Nephron (organoid): ENCODE results near the gene CWC27.

Experiments used
- H3K27ac Mint-ChIP-seq, 3 experiments: 2 replicates each; pipeline ENCODE4 v1.8.0; 2020; ENCODE audit warnings: mixed read lengths in 3 of 3, mild to moderate bottlenecking in 2 of 3, moderate library complexity in 1 of 3
- H3K27me3 Mint-ChIP-seq: 2 replicates; pipeline ENCODE4 v1.8.0; 2021; ENCODE audit warnings: low read depth, mild to moderate bottlenecking, moderate library complexity, mixed read lengths
- H3K36me3 Mint-ChIP-seq: 2 replicates; pipeline ENCODE4 v1.8.0; 2020; ENCODE audit warnings: low read depth, mixed read lengths
- H3K4me1 Mint-ChIP-seq: 2 replicates; pipeline ENCODE4 v1.8.0; 2020; ENCODE audit warnings: mixed read lengths
- H3K4me3 Mint-ChIP-seq, 3 experiments: 2 replicates each; pipeline ENCODE4 v1.8.0; 2020; ENCODE audit warnings: mild to moderate bottlenecking in 3 of 3, mixed read lengths in 3 of 3, moderate library complexity in 2 of 3
- H3K9me3 Mint-ChIP-seq: 2 replicates; pipeline ENCODE4 v1.8.0; 2020; ENCODE audit warnings: mixed read lengths
- CTCF ChIP-seq, 3 experiments: fragments of 200-600 bp; sonication (generic); IDR thresholded peaks; one replicate each; pipeline ENCODE4 v1.5.0; 2021; ENCODE audit warnings: antibody characterized with exemption in 3 of 3; ENCODE audit not compliant: unreplicated experiment in 3 of 3

The CWC27 gene

GRCh38 chr5:65050826-65051498, 282.2 kb downstream of the CWC27 start:
- Mint-ChIP-seq H3K27me3 (no peaks in the 10 kb centered on the region), H3K27ac (no peak overlapping the region), H3K4me3 (no peak overlapping the region), H3K4me1 (no peaks in the 10 kb centered on the region), H3K9me3 (no peaks in the 10 kb centered on the region), H3K36me3 (no peaks in the 10 kb centered on the region)
- no peak for TF ChIP-seq CTCF (IDR thresholded peaks at IDR 0.05; ENCODE audit: unreplicated experiment in 3 of 3)

- H3K4me3 Mint-ChIP-seq, result no peak overlapping the region
- no peaks in the 10 kb centered on the region for H3K27me3 Mint-ChIP-seq
- H3K36me3 Mint-ChIP-seq, result no peaks in the 10 kb centered on the region
- no peaks in the 10 kb centered on the region for H3K4me1 Mint-ChIP-seq
- peaks cover 7% of the 10 kb centered on the region for H3K9me3 Mint-ChIP-seq
- no peak overlapping the region for H3K27ac Mint-ChIP-seq
- TF ChIP-seq CTCF (IDR thresholded peaks at IDR 0.05; ENCODE audit: unreplicated experiment in 3 of 3), result no peak
Observed at GRCh38 chr5:65055938-65056337, 287.2 kb downstream of the CWC27 start.

GRCh38 chr5:65059681-65060598, 291.2 kb downstream of the CWC27 start:
- H3K4me3 Mint-ChIP-seq, result no peak overlapping the region
- no peak for TF ChIP-seq CTCF (IDR thresholded peaks at IDR 0.05; ENCODE audit: unreplicated experiment in 3 of 3)
- no peaks in the 10 kb centered on the region for H3K36me3 Mint-ChIP-seq
- H3K4me1 Mint-ChIP-seq, result no peaks in the 10 kb centered on the region
- H3K27ac Mint-ChIP-seq, result no peak overlapping the region
- peaks cover 7% of the 10 kb centered on the region for H3K9me3 Mint-ChIP-seq
- H3K27me3 Mint-ChIP-seq, result no peaks in the 10 kb centered on the region

- Mint-ChIP-seq H3K27ac (no peak overlapping the region), H3K27me3 (no peaks in the 10 kb centered on the region), H3K4me1 (peaks cover 6% of the 10 kb centered on the region), H3K4me3 (no peak overlapping the region), H3K36me3 (no peaks in the 10 kb centered on the region), H3K9me3 (peaks cover 5% of the 10 kb centered on the region)
- no peak for TF ChIP-seq CTCF (IDR thresholded peaks at IDR 0.05; ENCODE audit: unreplicated experiment in 3 of 3)
Observed at GRCh38 chr5:65061250-65061973, 292.7 kb downstream of the CWC27 start.

- no peak overlapping the region for H3K27ac Mint-ChIP-seq
- H3K4me1 Mint-ChIP-seq, result peaks cover 11% of the 10 kb centered on the region
- no peak for TF ChIP-seq CTCF (IDR thresholded peaks at IDR 0.05; ENCODE audit: unreplicated experiment in 3 of 3)
- peaks cover 2% of the 10 kb centered on the region for H3K9me3 Mint-ChIP-seq
- no peaks in the 10 kb centered on the region for H3K27me3 Mint-ChIP-seq
- H3K4me3 Mint-ChIP-seq, result no peak overlapping the region
- no peaks in the 10 kb centered on the region for H3K36me3 Mint-ChIP-seq
Observed at GRCh38 chr5:65061974-65062353, 293.2 kb downstream of the CWC27 start.
